Common myeloid progenitor, CD34-positive (primary cell): ENCODE measurements around the gene MGAT5B.

Source experiments
- CTCF ChIA-PET: fragments of 350-600 bp; sonication (Branson Sonifier 250); formaldehyde crosslinking; loops from one replicate; lab custom pipeline; 2021; ENCODE audit warnings: antibody characterized with exemption; lab: Charles Lee
- POLR2A ChIA-PET: fragments of 350-600 bp; sonication (Branson Sonifier 250); formaldehyde crosslinking; loops from one replicate; lab custom pipeline; 2021; ENCODE audit warnings: antibody characterized with exemption; lab: Charles Lee
- DNase-seq, 3 donors: peaks; one replicate each; pipeline versions ENCODE4 v3.0.0 to v3.0.0-alpha.2; 2013
- H3K27ac ChIP-seq, 2 experiments: 1 replicate in 1 of 2; 2 replicates in 1 of 2; pipeline ENCODE4 v1.7.0; 2013; ENCODE audit warnings: inconsistent platforms in 2 of 2, low read length in 2 of 2, mild to moderate bottlenecking in 2 of 2, low read depth in 1 of 2, moderate library complexity in 1 of 2; ENCODE audit not compliant: severe bottlenecking in 2 of 2, insufficient read depth in 1 of 2, poor library complexity in 1 of 2
- H3K27me3 ChIP-seq, 5 experiments: replicated peaks in 2 of 5; 1 replicate in 3 of 5; 2 replicates in 2 of 5; pipeline versions ENCODE4 v1.6.1 to v1.7.0; 2013; ENCODE audit warnings: low read length in 4 of 5, mild to moderate bottlenecking in 2 of 5, moderate library complexity in 2 of 5, inconsistent platforms in 1 of 5; ENCODE audit not compliant: insufficient read depth in 5 of 5, control insufficient read depth in 4 of 5
- H3K36me3 ChIP-seq, 4 experiments: 1 replicate in 2 of 4; 2 replicates in 2 of 4; pipeline versions ENCODE4 v1.6.1 to v1.7.0; 2013; ENCODE audit warnings: low read length in 3 of 4, control low read depth in 1 of 4, mild to moderate bottlenecking in 1 of 4; ENCODE audit not compliant: control insufficient read depth in 4 of 4, insufficient read depth in 4 of 4
- H3K4me1 ChIP-seq, 4 experiments: 1 replicate in 3 of 4; 2 replicates in 1 of 4; pipeline versions ENCODE4 v1.6.1 to v1.7.1; 2013; ENCODE audit warnings: low read length in 3 of 4, mild to moderate bottlenecking in 3 of 4, control low read depth in 1 of 4, inconsistent platforms in 1 of 4, moderate library complexity in 1 of 4; ENCODE audit not compliant: control insufficient read depth in 4 of 4, insufficient read depth in 4 of 4; ENCODE audit errors: control extremely low read depth in 1 of 4
- H3K4me3 ChIP-seq, 7 experiments: 1 replicate in 4 of 7; 2 replicates in 3 of 7; pipeline versions ENCODE4 v1.5.1 to v1.7.0; 2013; ENCODE audit warnings: mild to moderate bottlenecking in 7 of 7, low read length in 6 of 7, moderate library complexity in 6 of 7, inconsistent platforms in 2 of 7, low read depth in 2 of 7, control low read depth in 1 of 7; ENCODE audit not compliant: insufficient read depth in 4 of 7, control insufficient read depth in 1 of 7; ENCODE audit errors: extremely low read depth in 1 of 7
- H3K9me3 ChIP-seq, 5 experiments: 1 replicate in 4 of 5; 2 replicates in 1 of 5; pipeline versions ENCODE4 v1.6.1 to v1.7.1; 2013; ENCODE audit warnings: low read length in 4 of 5, mild to moderate bottlenecking in 2 of 5, inconsistent platforms in 1 of 5, low read depth in 1 of 5, moderate library complexity in 1 of 5; ENCODE audit not compliant: control insufficient read depth in 4 of 5, insufficient read depth in 2 of 5; ENCODE audit errors: control extremely low read depth in 1 of 5
- WGBS: methylation state at CpG from one replicate; pipeline ENCODE4 v1.1.5; 2013; ENCODE audit not compliant: insufficient coverage; 5-methylcytosine and 5-hydroxymethylcytosine counted together

The MGAT5B gene

GRCh38 chr17:76873856-76874255, 5.7 kb downstream of the MGAT5B start:
- H3K36me3 ChIP-seq = no peaks in the 10 kb centered on the region
- H3K4me3 ChIP-seq = no peak overlapping the region
- H3K4me1 ChIP-seq = peaks cover 0 to 23% (median 12%) of the 10 kb centered on the region in 4 experiments
- peaks cover 0 to 10% (median 4%) of the 10 kb centered on the region in 5 experiments for H3K9me3 ChIP-seq
- DNase-seq = no peak
- H3K27me3 ChIP-seq = peaks cover 0 to 30% (median 14%) of the 10 kb centered on the region in 5 experiments
- no peak overlapping the region for H3K27ac ChIP-seq
- ChIA-PET POLR2A (no interaction called here), CTCF (interaction anchor here (1.3 kb wide), 1 partner anchor 193 kb away, joined by 4 read pairs; no protein-coding TSS in a partner anchor)
- 90% methylated on average over 3 of the region's 4 CpGs for WGBS

GRCh38 chr17:76877437-76877836, 9.2 kb downstream of the MGAT5B start:
- H3K27me3 ChIP-seq = peaks cover 0 to 22% (median 3%) of the 10 kb centered on the region in 5 experiments
- DNase-seq = no peak
- peaks cover 0 to 10% (median 4%) of the 10 kb centered on the region in 5 experiments for H3K9me3 ChIP-seq
- no peak overlapping the region for H3K4me3 ChIP-seq
- ChIA-PET POLR2A (no interaction called here), CTCF (interaction anchor here (2.1 kb wide), 1 partner anchor 10 kb away, joined by 10 read pairs; the partner anchor contains the start of gene MGAT5B)
- no peaks in the 10 kb centered on the region for H3K36me3 ChIP-seq
- WGBS = 94% methylated on average over 8 of the region's 9 CpGs
- no peak overlapping the region for H3K27ac ChIP-seq
- peaks cover 0 to 4% (median 2%) of the 10 kb centered on the region in 4 experiments for H3K4me1 ChIP-seq

GRCh38 chr17:76878568-76878967, 10.4 kb downstream of the MGAT5B start:
- H3K36me3 ChIP-seq = no peaks in the 10 kb centered on the region
- no peak overlapping the region for H3K27ac ChIP-seq
- H3K27me3 ChIP-seq = peaks cover 0 to 17% (median 3%) of the 10 kb centered on the region in 5 experiments
- H3K4me1 ChIP-seq = no peaks in the 10 kb centered on the region
- H3K4me3 ChIP-seq = no peak overlapping the region
- POLR2A ChIA-PET = no interaction called here
- DNase-seq = no peak
- CTCF ChIA-PET = interaction anchor here (1.1 to 2.1 kb wide), 2 partner anchors 11 to 197 kb away, joined by 3 to 10 read pairs; partner anchors contain the start of gene MGAT5B
- H3K9me3 ChIP-seq = peaks cover 0 to 10% (median 4%) of the 10 kb centered on the region in 5 experiments
- WGBS = 91% methylated on average over 6 of the region's 6 CpGs

GRCh38 chr17:76879254-76879653, 11.1 kb downstream of the MGAT5B start:
- POLR2A ChIA-PET = no interaction called here
- no peaks in the 10 kb centered on the region for H3K36me3 ChIP-seq
- CTCF ChIA-PET = interaction anchor here (0.9 to 2.1 kb wide), 3 partner anchors 10 to 177 kb away, joined by 3 to 10 read pairs (median 4); partner anchors contain the start of gene MGAT5B
- H3K4me1 ChIP-seq = no peaks in the 10 kb centered on the region
- DNase-seq = no peak
- H3K4me3 ChIP-seq = no peak overlapping the region
- no peak overlapping the region for H3K27ac ChIP-seq
- H3K27me3 ChIP-seq = peaks cover 0 to 17% (median 3%) of the 10 kb centered on the region in 5 experiments
- H3K9me3 ChIP-seq = peaks cover 0 to 10% (median 4%) of the 10 kb centered on the region in 5 experiments
- WGBS = 93% methylated on average over 8 of the region's 14 CpGs

GRCh38 chr17:76879691-76880090, 11.5 kb downstream of the MGAT5B start:
- DNase-seq = no peak
- H3K27ac ChIP-seq = no peak overlapping the region
- H3K27me3 ChIP-seq = peaks cover 0 to 17% (median 3%) of the 10 kb centered on the region in 5 experiments
- no peaks in the 10 kb centered on the region for H3K36me3 ChIP-seq
- H3K4me1 ChIP-seq = no peaks in the 10 kb centered on the region
- peaks cover 0 to 9% (median 2%) of the 10 kb centered on the region in 5 experiments for H3K9me3 ChIP-seq
- 66% methylated on average over 6 of the region's 10 CpGs for WGBS
- ChIA-PET POLR2A (no interaction called here), CTCF (interaction anchor here (0.9 to 1.0 kb wide), 2 partner anchors 10 to 176 kb away, joined by 3 to 4 read pairs; no protein-coding TSS in a partner anchor)
- H3K4me3 ChIP-seq = no peak overlapping the region

- WGBS = 64% methylated on average over 10 of the region's 10 CpGs
- Histone ChIP-seq H3K27ac (no peak overlapping the region), H3K27me3 (peaks cover 0 to 17% (median 3%) of the 10 kb centered on the region in 5 experiments), H3K36me3 (no peaks in the 10 kb centered on the region), H3K9me3 (peaks cover 0 to 4% (median 0%) of the 10 kb centered on the region in 5 experiments), H3K4me3 (no peak overlapping the region), H3K4me1 (no peaks in the 10 kb centered on the region)
- POLR2A ChIA-PET = no interaction called here
- CTCF ChIA-PET = interaction anchor here (1.0 kb wide), 1 partner anchor 9 kb away, joined by 3 read pairs; no protein-coding TSS in a partner anchor
- no peak for DNase-seq
Observed at GRCh38 chr17:76880268-76880667, 12.1 kb downstream of the MGAT5B start.

- H3K27ac ChIP-seq = no peak overlapping the region
- POLR2A ChIA-PET = no interaction called here
- DNase-seq = no peak
- peaks cover 0 to 17% (median 3%) of the 10 kb centered on the region in 5 experiments for H3K27me3 ChIP-seq
- WGBS = 91% methylated on average over 12 of the region's 12 CpGs
- no peaks in the 10 kb centered on the region for H3K36me3 ChIP-seq
- H3K4me3 ChIP-seq = no peak overlapping the region
- CTCF ChIA-PET = no interaction called here
- H3K4me1 ChIP-seq = no peaks in the 10 kb centered on the region
- peaks cover 0 to 1% (median 0%) of the 10 kb centered on the region in 5 experiments for H3K9me3 ChIP-seq
Observed at GRCh38 chr17:76880971-76881370, 12.8 kb downstream of the MGAT5B start.
